Vagina (tissue), 2 donors: ENCODE data around the gene PSAP. TPM values are rescaled to one million over a fixed set of nuclear protein-coding genes. Genes with fewer than 3 reads are reported as not detected.
A peak's percentile ranks its signal among the peaks of the same experiment; 100 is the strongest.

Source experiments
- DNase-seq, 2 donors: peaks; one replicate each; pipeline ENCODE4 v3.0.0-alpha.2; 2017; ENCODE audit errors: extremely low spot score in 2 of 2
- H3K27ac ChIP-seq: fragments of 200-600 bp; sonication (generic); one replicate; pipeline ENCODE4 v1.5.1; 2019
- H3K27me3 ChIP-seq: fragments of 200-600 bp; sonication (generic); one replicate; pipeline ENCODE4 v1.5.1; 2019
- H3K36me3 ChIP-seq, 2 donors: fragments of 200-600 bp; sonication (generic); one replicate each; pipeline ENCODE4 v1.5.1; 2017 to 2019
- H3K4me1 ChIP-seq: fragments of 200-600 bp; sonication (generic); one replicate; pipeline ENCODE4 v1.5.1; 2019
- H3K4me3 ChIP-seq, 2 donors: fragments of 200-600 bp; sonication (generic); 1 replicate in 1 of 2; 2 replicates in 1 of 2; pipeline ENCODE4 v1.5.1; 2016 to 2019
- H3K9me3 ChIP-seq: fragments of 200-600 bp; sonication (generic); one replicate; pipeline ENCODE4 v1.5.1; 2019
- CTCF ChIP-seq, 3 experiments: fragments of 450-650 bp in 2 of 3; fragments of 200-600 bp in 1 of 3; sonication (generic) in 1 of 3; IDR thresholded peaks; one replicate each; pipeline ENCODE4 v1.5.1; 2017 to 2019; ENCODE audit warnings: antibody characterized with exemption in 3 of 3, mild to moderate bottlenecking in 2 of 3, moderate library complexity in 2 of 3
- POLR2A ChIP-seq, 2 donors: fragments of 450-650 bp; IDR thresholded peaks; one replicate each; pipeline ENCODE4 v1.6.1; 2017; ENCODE audit warnings: antibody characterized with exemption in 2 of 2, mild to moderate bottlenecking in 2 of 2, moderate library complexity in 2 of 2
- POLR2AphosphoS5 ChIP-seq, 2 donors: sonication (generic); formaldehyde crosslinking; IDR thresholded peaks; one replicate each; pipeline ENCODE4 v1.9.0; 2017; ENCODE audit warnings: antibody characterized with exemption in 2 of 2, mild to moderate bottlenecking in 2 of 2, low read depth in 1 of 2; ENCODE audit not compliant: insufficient read depth in 1 of 2
- intact Hi-C: fragments of 100-400 bp; cut with DNase I; formaldehyde crosslinking; loops from one replicate; pipeline ENCODE4 v1.15.1; 2023
- total RNA-seq: library from RNA; depleted of rRNA; stranded (reverse); fragments of >200 nt; gene quantifications from one replicate; pipeline ENCODE4 v1.2.3, GENCODE V29; 2016

PSAP gene
- total RNA-seq, 1 donor from 2014 or later: 680 TPM

GRCh38 chr10:71846816-71847215, 4.2 kb downstream of the PSAP start:
- intact Hi-C loops: no loop called here
- TF ChIP-seq CTCF (IDR thresholded peaks at IDR 0.05) (no peak), POLR2AphosphoS5 (IDR thresholded peaks at IDR 0.05; ENCODE audit: insufficient read depth in 1 of 2, low read depth in 1 of 2) (no peak), POLR2A (IDR thresholded peaks at IDR 0.05) (no peak)
- peak overlapping the region; percentile 7 for H3K27ac ChIP-seq
- H3K27me3 ChIP-seq: no peaks in the 10 kb centered on the region
- H3K4me1 ChIP-seq: peaks cover 66% of the 10 kb centered on the region
- no peaks in the 10 kb centered on the region for H3K36me3 ChIP-seq
- no peaks in the 10 kb centered on the region for H3K9me3 ChIP-seq
- no peak overlapping the region for H3K4me3 ChIP-seq
- DNase-seq: no peak

DNA sequence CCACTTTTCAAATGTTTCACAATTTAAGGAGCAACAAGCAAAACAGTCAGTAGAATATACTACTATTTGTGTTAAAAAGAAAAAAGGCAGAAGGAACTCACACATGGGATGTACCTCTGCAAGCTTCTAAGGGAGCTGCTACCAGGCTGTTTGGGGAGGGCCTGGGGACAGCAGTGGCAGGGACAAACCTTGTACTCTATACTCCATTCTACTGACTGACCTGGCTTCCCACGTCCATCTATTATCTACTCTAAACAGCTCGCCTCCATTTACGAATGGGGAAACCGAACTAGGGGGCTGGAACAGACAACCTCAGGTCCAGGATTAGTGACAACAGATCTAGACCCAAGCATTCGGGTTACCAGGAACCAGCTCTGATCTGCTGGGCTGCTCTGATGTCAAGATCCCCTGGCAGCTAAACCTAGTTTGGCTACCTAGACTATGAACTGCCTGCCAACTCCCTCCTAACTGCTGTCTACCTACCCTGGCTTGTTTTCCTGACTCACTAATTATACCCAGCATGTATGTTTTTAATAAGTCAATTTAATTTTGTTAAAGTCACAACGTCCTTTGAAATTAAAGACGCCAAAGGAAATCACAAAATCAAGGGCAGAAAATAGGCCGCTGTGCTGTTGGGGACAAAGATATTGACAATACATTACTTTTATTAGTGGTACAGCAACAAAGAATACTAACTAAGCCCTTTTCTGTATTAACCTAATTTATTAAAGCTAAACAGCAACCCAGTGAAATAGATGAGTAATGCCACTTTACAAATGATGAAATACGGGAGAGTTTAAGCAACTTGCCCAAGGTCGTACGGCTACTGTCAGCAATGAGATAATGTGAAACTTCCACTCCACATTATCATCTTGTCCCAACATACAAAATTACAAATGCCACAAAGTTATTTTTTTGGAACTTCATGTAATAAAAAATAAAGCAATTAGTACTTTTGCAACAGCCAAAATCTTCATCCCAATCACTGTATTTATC, 5.3 kb downstream of the PSAP start:
- DNase-seq: no peak

DNA sequence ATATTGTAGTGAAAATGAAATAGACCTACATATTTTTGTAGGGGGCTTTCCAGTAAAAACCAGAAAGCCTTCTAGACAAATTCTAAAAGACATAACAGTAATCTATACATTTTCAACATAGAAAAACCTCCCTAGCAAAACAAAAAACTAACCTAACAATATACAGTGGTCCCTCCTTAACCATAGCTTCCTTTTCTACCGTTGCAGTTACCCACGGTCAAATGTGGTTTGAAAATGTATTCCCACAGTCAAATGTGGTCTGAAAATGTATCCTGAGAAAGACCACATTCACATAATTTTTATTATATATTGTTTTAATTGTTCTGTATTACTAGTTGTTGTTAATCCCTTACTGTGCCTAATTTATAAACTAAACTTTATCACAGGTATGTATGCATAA, 6.4 kb downstream of the PSAP start:
- no peaks in the 10 kb centered on the region for H3K36me3 ChIP-seq
- H3K9me3 ChIP-seq: no peaks in the 10 kb centered on the region
- no peak overlapping the region for H3K27ac ChIP-seq
- DNase-seq: no peak
- no peak overlapping the region for H3K4me3 ChIP-seq
- TF ChIP-seq POLR2A (IDR thresholded peaks at IDR 0.05) (no peak), POLR2AphosphoS5 (IDR thresholded peaks at IDR 0.05; ENCODE audit: insufficient read depth in 1 of 2, low read depth in 1 of 2) (no peak), CTCF (IDR thresholded peaks at IDR 0.05) (no peak)
- H3K27me3 ChIP-seq: no peaks in the 10 kb centered on the region
- peaks cover 85% of the 10 kb centered on the region for H3K4me1 ChIP-seq
- intact Hi-C loops: no loop called here

More for the DNA sequence above, 5.3 kb downstream of the PSAP start:
- TF ChIP-seq POLR2AphosphoS5 (IDR thresholded peaks at IDR 0.05; ENCODE audit: insufficient read depth in 1 of 2, low read depth in 1 of 2): no peak
- no peak for TF ChIP-seq CTCF (IDR thresholded peaks at IDR 0.05)
- TF ChIP-seq POLR2A (IDR thresholded peaks at IDR 0.05): no peak
- Histone ChIP-seq H3K27me3 (no peaks in the 10 kb centered on the region), H3K4me1 (peaks cover 77% of the 10 kb centered on the region), H3K4me3 (no peak overlapping the region), H3K36me3 (no peaks in the 10 kb centered on the region), H3K9me3 (no peaks in the 10 kb centered on the region), H3K27ac (peak overlapping the region; percentile 36)
- intact Hi-C loops: no loop called here

DNA sequence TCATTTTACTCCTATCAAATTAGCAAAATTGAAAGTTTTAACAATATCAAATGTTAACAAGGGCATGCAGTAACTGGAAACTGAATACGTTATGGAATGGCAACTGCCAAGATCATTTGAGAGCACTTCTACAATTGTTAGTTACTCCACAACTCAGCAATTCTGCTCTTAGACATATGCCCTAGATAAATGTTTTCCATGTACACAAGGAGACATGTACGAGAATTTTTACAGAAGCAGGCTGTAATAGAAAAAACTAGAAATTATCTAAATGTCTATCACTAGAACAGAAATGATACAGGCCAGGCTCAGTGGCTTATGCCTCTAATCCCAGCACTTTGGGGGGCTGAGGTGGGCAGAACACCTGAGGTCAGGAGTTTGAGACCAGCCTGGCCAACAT, 7.0 kb downstream of the PSAP start:
- H3K4me3 ChIP-seq: no peak overlapping the region
- no peak for DNase-seq
- no peaks in the 10 kb centered on the region for H3K36me3 ChIP-seq
- H3K27me3 ChIP-seq: no peaks in the 10 kb centered on the region
- no peak for TF ChIP-seq POLR2AphosphoS5 (IDR thresholded peaks at IDR 0.05; ENCODE audit: insufficient read depth in 1 of 2, low read depth in 1 of 2)
- TF ChIP-seq POLR2A (IDR thresholded peaks at IDR 0.05): no peak
- no peak for TF ChIP-seq CTCF (IDR thresholded peaks at IDR 0.05)
- peaks cover 85% of the 10 kb centered on the region for H3K4me1 ChIP-seq
- no peak overlapping the region for H3K27ac ChIP-seq
- intact Hi-C loops: no loop called here
- no peaks in the 10 kb centered on the region for H3K9me3 ChIP-seq
